NCI-H524 treated with DMSO at 0.1 percent for 48 hours (cell line): ENCODE results near the gene HYPK.

Source experiments
- DNase-seq: peaks from one replicate; lab custom pipeline; 2025; lab: John Stamatoyannopoulos, UW

HYPK gene

GRCh38 chr15:43800286-43801141 is at the start of gene HYPK:
Gene HYPK, plus strand, starts transcription at chr15:43800599. Its CDS starts 24 bp downstream, at chr15:43800623.
- DNase-seq, result peak; percentile 61

GRCh38 chr15:43751885-43752284 is 48.5 kb upstream of the HYPK start:
- no peak for DNase-seq

GRCh38 chr15:43762824-43763223 is 37.6 kb upstream of the HYPK start:
- DNase-seq, result no peak

- no peak for DNase-seq
Measured at GRCh38 chr15:43763819-43764446, 36.5 kb upstream of the HYPK start.

GRCh38 chr15:43769584-43770228 is 30.7 kb upstream of the HYPK start:
- DNase-seq, result peak; percentile 2

GRCh38 chr15:43771816-43772215 is 28.6 kb upstream of the HYPK start:
- DNase-seq, result no peak

- no peak for DNase-seq
Measured at GRCh38 chr15:43772624-43773023, 27.8 kb upstream of the HYPK start.

- no peak for DNase-seq
Measured at GRCh38 chr15:43774062-43774461, 26.3 kb upstream of the HYPK start.

- DNase-seq, result peak; percentile 76
Measured at GRCh38 chr15:43775411-43775965, 24.9 kb upstream of the HYPK start.

GRCh38 chr15:43776101-43776717 is 24.2 kb upstream of the HYPK start:
- no peak for DNase-seq

- DNase-seq, result peak; percentile 34
Measured at GRCh38 chr15:43776718-43777266, 23.6 kb upstream of the HYPK start, which contains the start of gene ELL3. Gene ELL3, minus strand, starts transcription at chr15:43776966. Its CDS starts 65 bp downstream, at chr15:43776901.

- DNase-seq, result peak; percentile 41
Measured at GRCh38 chr15:43777267-43777914, 23.0 kb upstream of the HYPK start.

- no peak for DNase-seq
Measured at GRCh38 chr15:43779016-43779415, 21.4 kb upstream of the HYPK start.

GRCh38 chr15:43789409-43789808 is 11.0 kb upstream of the HYPK start:
- DNase-seq, result no peak

GRCh38 chr15:43791993-43792760 is 8.2 kb upstream of the HYPK start, which contains the start of gene SERF2:
Gene SERF2, plus strand, starts transcription at chr15:43792320. Its CDS starts 57 bp downstream, at chr15:43792377.
- peak; percentile 97 for DNase-seq

- DNase-seq, result no peak
Measured at GRCh38 chr15:43792761-43793476, 7.5 kb upstream of the HYPK start.

- no peak for DNase-seq
Measured at GRCh38 chr15:43793647-43794046, 6.8 kb upstream of the HYPK start.

- DNase-seq, result no peak
Measured at GRCh38 chr15:43794269-43795037, 5.9 kb upstream of the HYPK start.

GRCh38 chr15:43795197-43795596 is 5.2 kb upstream of the HYPK start:
- no peak for DNase-seq
